Stomach (tissue), 9 donors: Measurements from ENCODE around the gene LUM. TPM values are rescaled to one million over a fixed set of nuclear protein-coding genes. Genes with fewer than 3 reads are reported as not detected.

Source experiments
- DNase-seq, 2 donors: peaks; one replicate each; pipeline versions ENCODE4 v3.0.0 to v3.0.0-alpha.2; 2013 to 2019
- H3K27ac ChIP-seq, 5 donors: fragments of 200-600 bp in 4 of 5; sonication (generic) in 4 of 5; one replicate each; pipeline ENCODE4 v1.5.1; 2013 to 2019; ENCODE audit warnings: mild to moderate bottlenecking in 1 of 5, moderate library complexity in 1 of 5
- H3K27me3 ChIP-seq, 3 donors: fragments of 200-600 bp; sonication (generic); one replicate each; pipeline ENCODE4 v1.5.1; 2017 to 2019; ENCODE audit warnings: mixed run types in 1 of 3
- H3K36me3 ChIP-seq, 4 donors: fragments of 200-600 bp; sonication (generic); 1 replicate in 3 of 4; 2 replicates in 1 of 4; pipeline ENCODE4 v1.5.1; 2016 to 2019
- H3K4me1 ChIP-seq, 4 donors: fragments of 200-600 bp; sonication (generic); one replicate each; pipeline ENCODE4 v1.5.1; 2016 to 2019
- H3K4me3 ChIP-seq, 4 donors: fragments of 200-600 bp; sonication (generic) in 3 of 4; one replicate each; pipeline ENCODE4 v1.5.1; 2016 to 2019; ENCODE audit warnings: mild to moderate bottlenecking in 1 of 4
- H3K9me3 ChIP-seq, 4 donors: fragments of 200-600 bp; sonication (generic); one replicate each; pipeline ENCODE4 v1.5.1; 2016 to 2019
- CTCF ChIP-seq, 7 experiments: fragments of 450-650 bp in 4 of 7; fragments of 200-600 bp in 3 of 7; sonication (generic) in 3 of 7; IDR thresholded peaks; one replicate each; pipeline ENCODE4 v1.5.1; 2016 to 2019; ENCODE audit warnings: antibody characterized with exemption in 7 of 7, control low read depth in 2 of 7, mild to moderate bottlenecking in 1 of 7
- EP300 ChIP-seq: sonication (generic); formaldehyde crosslinking; IDR thresholded peaks from one replicate; pipeline ENCODE4 v1.6.1; 2017; ENCODE audit warnings: antibody characterized with exemption
- POLR2A ChIP-seq, 4 donors: fragments of 450-650 bp; IDR thresholded peaks; one replicate each; pipeline ENCODE4 v1.6.1; 2016; ENCODE audit warnings: antibody characterized with exemption in 4 of 4, control low read depth in 2 of 4, mild to moderate bottlenecking in 1 of 4, moderate library complexity in 1 of 4
- POLR2AphosphoS5 ChIP-seq, 3 donors: sonication (generic); formaldehyde crosslinking; IDR thresholded peaks; one replicate each; pipeline ENCODE4 v1.6.1; 2016; ENCODE audit warnings: antibody characterized with exemption in 3 of 3
- WGBS, 5 donors: extraction: QIAGEN DNeasy Blood & Tissue Kit in 3 of 5; methylation state at CpG; one replicate each; pipeline versions ENCODE4 v1.1.5 to v1.1.7; 2013 to 2018; 5-methylcytosine and 5-hydroxymethylcytosine counted together
- intact Hi-C: fragments of 100-400 bp; cut with DNase I; formaldehyde crosslinking; loops from one replicate; pipeline ENCODE4 v1.15.1; 2023; ENCODE audit warnings: low total_unique reads
- polyA plus RNA-seq, 3 donors: library from polyadenylated mRNA; stranded (reverse); fragments of 200-250 nt; gene quantifications; one replicate each; pipeline ENCODE4 v1.2.3, GENCODE V29; 2013
- total RNA-seq, 5 donors: library from RNA; depleted of rRNA; stranded (reverse); fragments of >200 nt; gene quantifications; one replicate each; pipeline versions ENCODE4 v1.1.0 to v1.2.3, GENCODE V29; 2014 to 2016
- donor health status: healthy with polysubstance abuse.
- donor health status: Bipolar disorder and iron deficiency.
- donor health status: healthy.

Gene LUM
- total and polyA plus RNA-seq, 8 donors: 6.9 to 486 (median 28.7) TPM

GRCh38 chr12:91129662-91130362 lies 18.5 kb upstream of the LUM start:
- no peak overlapping the region for H3K27ac ChIP-seq
- DNase-seq: no peak
- no peaks in the 10 kb centered on the region for H3K36me3 ChIP-seq
- no peak overlapping the region for H3K4me3 ChIP-seq
- no peaks in the 10 kb centered on the region for H3K27me3 ChIP-seq
- no peak for TF ChIP-seq CTCF (IDR thresholded peaks at IDR 0.05)
- no peak for TF ChIP-seq POLR2AphosphoS5 (IDR thresholded peaks at IDR 0.05)
- no peak for TF ChIP-seq EP300
- TF ChIP-seq POLR2A (IDR thresholded peaks at IDR 0.05): no peak
- 83 to 94% (median 89%) methylated on average over 2 of the region's 2 CpGs for WGBS, 5 donors
- no peaks in the 10 kb centered on the region for H3K9me3 ChIP-seq
- no peaks in the 10 kb centered on the region for H3K4me1 ChIP-seq
- intact Hi-C loops: no loop called here

GRCh38 chr12:91127751-91128150 lies 16.5 kb upstream of the LUM start:
- H3K27ac ChIP-seq: no peak overlapping the region
- intact Hi-C loops: no loop called here
- no peak overlapping the region for H3K4me3 ChIP-seq
- H3K27me3 ChIP-seq: no peaks in the 10 kb centered on the region
- DNase-seq: peak in 1 of 2 donors; percentile 68
- H3K4me1 ChIP-seq: no peaks in the 10 kb centered on the region
- WGBS, 5 donors: 43 to 58% (median 54%) methylated on average over 3 of the region's 3 CpGs
- TF ChIP-seq CTCF (IDR thresholded peaks at IDR 0.05) (no peak), POLR2AphosphoS5 (IDR thresholded peaks at IDR 0.05) (no peak), POLR2A (IDR thresholded peaks at IDR 0.05) (no peak), EP300 (no peak)
- H3K36me3 ChIP-seq: no peaks in the 10 kb centered on the region
- H3K9me3 ChIP-seq: no peaks in the 10 kb centered on the region

DNA sequence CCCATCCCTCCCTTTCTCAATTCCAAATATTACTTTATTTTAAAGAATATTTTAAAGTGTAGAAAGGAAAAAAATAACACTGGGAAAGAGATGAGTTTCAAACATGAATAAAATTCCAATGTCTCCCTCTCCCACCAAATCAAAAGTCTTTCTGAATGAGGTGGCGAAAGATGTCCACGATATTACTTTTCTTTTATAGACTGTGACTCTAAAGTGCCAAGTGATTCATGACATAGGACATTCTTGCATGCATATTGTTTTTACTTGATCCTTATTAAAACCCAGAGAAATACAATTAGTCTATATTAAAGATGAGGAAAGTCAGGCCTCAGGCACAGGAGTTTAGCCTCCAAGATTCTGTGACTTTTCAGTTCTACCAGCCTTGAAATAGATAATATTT lies 16.0 kb upstream of the LUM start:
- 94 to 99% (median 95%) methylated on average over 2 of the region's 2 CpGs for WGBS, 5 donors
- Histone ChIP-seq H3K27me3 (no peaks in the 10 kb centered on the region), H3K27ac (no peak overlapping the region), H3K4me1 (no peaks in the 10 kb centered on the region), H3K36me3 (no peaks in the 10 kb centered on the region), H3K4me3 (no peak overlapping the region), H3K9me3 (no peaks in the 10 kb centered on the region)
- no peak for TF ChIP-seq EP300
- TF ChIP-seq CTCF (IDR thresholded peaks at IDR 0.05): no peak
- no peak for TF ChIP-seq POLR2AphosphoS5 (IDR thresholded peaks at IDR 0.05)
- no peak for TF ChIP-seq POLR2A (IDR thresholded peaks at IDR 0.05)
- intact Hi-C loops: no loop called here
- DNase-seq: no peak

DNA sequence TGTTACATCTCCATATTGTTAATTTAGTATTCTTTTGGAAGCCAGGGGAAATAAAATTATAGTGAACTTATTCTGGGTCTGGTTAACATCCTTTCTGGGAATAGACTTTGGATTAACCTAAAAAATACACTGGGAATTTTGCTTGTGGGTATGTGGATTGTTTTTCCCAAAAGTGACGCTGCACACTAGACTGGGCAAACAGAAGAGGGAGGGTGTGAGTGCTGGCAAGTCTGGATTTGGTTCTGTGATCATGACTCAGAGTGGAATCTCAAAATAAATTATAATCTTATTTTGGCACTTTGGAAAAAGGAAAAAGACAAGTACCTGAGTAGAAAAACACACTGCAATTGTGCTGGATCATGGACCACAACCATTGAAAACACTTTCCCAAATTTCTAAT lies 15.2 kb upstream of the LUM start:
- no peak for TF ChIP-seq CTCF (IDR thresholded peaks at IDR 0.05)
- no peak for TF ChIP-seq POLR2A (IDR thresholded peaks at IDR 0.05)
- TF ChIP-seq POLR2AphosphoS5 (IDR thresholded peaks at IDR 0.05): no peak
- H3K27me3 ChIP-seq: no peaks in the 10 kb centered on the region
- intact Hi-C loops: no loop called here
- DNase-seq: no peak
- no peaks in the 10 kb centered on the region for H3K4me1 ChIP-seq
- 58 to 87% (median 76%) methylated on average over 1 of the region's 1 CpG for WGBS, 5 donors
- no peak overlapping the region for H3K4me3 ChIP-seq
- H3K9me3 ChIP-seq: no peaks in the 10 kb centered on the region
- H3K36me3 ChIP-seq: no peaks in the 10 kb centered on the region
- H3K27ac ChIP-seq: no peak overlapping the region
